ENCODE data around the gene TLR10. TPM values are rescaled to one million over a fixed set of nuclear protein-coding genes. Genes with fewer than 3 reads are reported as not detected.
"Not testable (repeated sequence)": the region's sequence is repeated elsewhere in the genome, so short reads cannot be mapped to it uniquely, and the experiment has no call there.

TLR10 gene
- total RNA-seq, 1 donor from 2014 or later = not detected

DNA sequence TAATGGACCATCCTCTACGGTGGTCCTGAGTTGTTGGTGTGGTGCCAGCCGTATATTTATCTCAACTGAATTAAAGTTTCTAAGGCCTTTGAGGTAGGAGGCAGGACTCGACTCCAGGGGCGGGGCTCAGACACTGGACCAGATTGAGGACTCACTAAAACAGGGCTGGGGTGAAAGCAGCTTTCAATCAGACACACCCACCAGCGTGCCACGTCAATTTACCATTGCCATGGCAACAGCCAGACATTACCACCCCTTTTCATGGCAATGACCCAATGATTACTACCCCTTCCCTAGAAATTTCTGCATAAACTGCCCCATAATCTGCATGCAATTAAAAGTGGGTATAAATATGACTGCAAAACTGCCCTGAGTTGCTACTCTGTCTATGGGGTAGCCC is 28.5 kb upstream of the TLR10 start:
- Mint-ChIP-seq H3K36me3 (ENCODE audit: low read depth) (peaks cover 17% of the 10 kb centered on the region), H3K27ac (no peak overlapping the region), H3K4me3 (no peak overlapping the region), H3K27me3 (ENCODE audit: insufficient read depth) (no peaks in the 10 kb centered on the region), H3K4me1 (ENCODE audit: low read depth) (peaks cover 17% of the 10 kb centered on the region), H3K9me3 (peaks cover 10% of the 10 kb centered on the region)
- intact Hi-C loops (cut with micrococcal nuclease) = no loop called here
- no peak for DNase-seq (ENCODE audit: low spot score)

DNA sequence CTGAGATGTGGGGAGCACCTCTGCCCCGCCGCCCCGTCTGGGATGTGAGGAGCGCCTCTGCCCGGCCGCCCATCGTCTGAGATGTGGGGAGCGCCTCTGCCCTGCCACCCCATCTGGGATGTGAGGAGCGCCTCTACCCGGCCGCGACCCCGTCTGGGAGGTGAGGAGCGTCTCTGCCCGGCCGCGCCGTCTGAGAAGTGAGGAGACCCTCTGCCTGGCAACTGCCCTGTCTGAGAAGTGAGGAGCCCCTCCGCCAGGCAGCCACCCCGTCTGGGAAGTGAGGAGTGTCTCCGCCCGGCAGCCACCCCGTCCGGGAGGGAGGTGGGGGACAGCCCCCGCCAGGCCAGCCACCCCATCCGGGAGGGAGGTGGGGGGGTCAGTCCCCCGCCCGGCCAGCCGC is 24.7 kb upstream of the TLR10 start:
- Mint-ChIP-seq H3K36me3 (ENCODE audit: low read depth) (peaks cover 15% of the 10 kb centered on the region), H3K4me1 (ENCODE audit: low read depth) (peaks cover 34% of the 10 kb centered on the region)
- H3K27me3 Mint-ChIP-seq (ENCODE audit: insufficient read depth); DNase-seq (ENCODE audit: low spot score); H3K9me3 Mint-ChIP-seq; H3K4me3 Mint-ChIP-seq; intact Hi-C loops (cut with micrococcal nuclease); H3K27ac Mint-ChIP-seq: not testable (repeated sequence)

DNA sequence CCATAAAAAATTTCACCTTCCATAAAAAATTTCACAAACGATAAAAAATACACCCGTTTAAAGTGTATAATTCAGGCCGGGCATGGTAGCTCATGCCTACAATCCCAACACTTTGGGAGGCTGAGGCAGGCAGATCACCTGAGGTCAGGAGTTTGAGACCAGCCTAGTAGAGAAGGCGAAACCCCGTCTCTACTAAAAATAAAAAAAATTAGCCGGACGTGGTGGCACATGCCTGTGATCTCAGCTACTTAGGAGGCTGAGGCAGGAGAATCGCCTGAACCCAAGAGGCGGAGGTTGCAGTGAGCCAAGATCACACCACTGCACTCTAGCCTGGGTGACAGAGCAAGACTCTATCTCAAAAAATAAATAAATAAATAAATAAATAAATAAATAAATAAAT is 23.5 kb upstream of the TLR10 start:
- DNase-seq (ENCODE audit: low spot score); intact Hi-C loops (cut with micrococcal nuclease); H3K4me3 Mint-ChIP-seq; H3K27me3 Mint-ChIP-seq (ENCODE audit: insufficient read depth); H3K27ac Mint-ChIP-seq: not testable (repeated sequence)
- Mint-ChIP-seq H3K9me3 (peaks cover 20% of the 10 kb centered on the region), H3K4me1 (ENCODE audit: low read depth) (peaks cover 38% of the 10 kb centered on the region), H3K36me3 (ENCODE audit: low read depth) (peaks cover 25% of the 10 kb centered on the region)

DNA sequence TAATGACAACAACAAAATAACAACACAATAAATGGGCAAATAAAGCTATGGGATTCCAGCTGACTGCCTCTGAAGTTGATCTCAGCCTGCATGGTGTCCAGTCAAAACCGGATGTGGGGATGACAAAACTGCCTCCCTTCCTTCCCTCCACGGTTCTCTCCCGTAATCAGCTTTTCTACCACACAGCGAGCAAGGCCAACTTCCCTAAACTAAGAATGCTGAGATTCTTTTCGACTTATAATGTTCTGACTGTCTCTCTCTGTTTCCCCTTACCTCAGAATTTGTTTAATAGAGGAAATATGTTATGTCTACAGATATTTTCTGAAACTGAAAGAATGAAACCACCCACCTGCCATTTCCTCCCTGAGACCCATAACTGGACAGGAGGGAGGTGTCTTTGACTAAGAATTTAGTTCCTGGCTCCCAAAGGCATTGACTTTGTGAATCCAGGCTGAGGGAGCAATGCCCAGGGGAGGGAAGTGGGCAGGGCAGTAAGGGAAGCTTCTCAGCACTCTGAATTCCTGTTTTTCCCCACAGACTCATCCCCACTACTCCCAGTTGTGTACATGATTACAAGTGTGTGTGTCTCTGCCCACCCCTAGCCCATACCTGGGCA is 22.8 kb upstream of the TLR10 start:
- peaks cover 31% of the 10 kb centered on the region for H3K36me3 Mint-ChIP-seq (ENCODE audit: low read depth)
- intact Hi-C loops (cut with micrococcal nuclease) = loop anchor here (1.0 to 2.0 kb wide), 3 partner anchors 32 to 675 kb away; no protein-coding TSS in a partner anchor
- peaks cover 26% of the 10 kb centered on the region for H3K9me3 Mint-ChIP-seq
- H3K4me3 Mint-ChIP-seq = peak overlapping the region; percentile 81
- DNase-seq (ENCODE audit: low spot score) = no peak
- H3K4me1 Mint-ChIP-seq (ENCODE audit: low read depth) = peaks cover 38% of the 10 kb centered on the region
- no peaks in the 10 kb centered on the region for H3K27me3 Mint-ChIP-seq (ENCODE audit: insufficient read depth)
- peak overlapping the region; percentile 87 for H3K27ac Mint-ChIP-seq

DNA sequence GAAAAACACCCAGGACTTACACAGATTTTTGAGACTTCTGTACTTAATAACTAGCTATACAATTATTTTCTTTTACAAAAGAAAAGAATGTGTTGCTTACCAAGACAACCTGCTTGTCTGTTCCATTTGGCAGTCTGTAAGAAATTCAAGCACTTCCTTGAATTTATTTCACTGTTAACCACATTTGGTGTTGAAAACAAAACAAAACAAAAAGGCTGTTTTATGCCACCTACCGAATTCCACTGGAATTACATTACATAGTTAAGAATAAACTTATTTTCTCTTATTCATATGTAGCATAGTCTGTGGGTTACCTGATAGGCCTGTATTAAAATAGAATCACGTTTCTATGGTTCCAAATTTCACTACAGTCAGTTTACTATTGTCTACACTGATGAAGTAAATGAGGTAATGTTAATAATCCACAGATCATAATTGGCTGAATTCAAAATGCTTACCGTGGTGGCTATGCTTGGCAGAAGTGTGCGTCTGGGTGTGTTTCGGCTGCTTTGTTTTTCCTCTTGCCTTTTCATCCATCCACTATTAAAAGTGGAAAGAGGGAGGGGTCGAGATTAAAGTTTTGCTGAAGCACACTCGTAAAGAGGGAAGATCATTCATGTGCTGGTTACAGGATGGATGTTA is 22.0 kb upstream of the TLR10 start, which contains the start of gene TLR1:
TSS of gene TLR1 (minus strand) at position 138 of the 642 bp plus-strand sequence. CDS start 5,960 bp downstream, outside the sequence.
- Mint-ChIP-seq H3K27me3 (ENCODE audit: insufficient read depth) (no peaks in the 10 kb centered on the region), H3K9me3 (peaks cover 35% of the 10 kb centered on the region), H3K4me1 (ENCODE audit: low read depth) (peaks cover 38% of the 10 kb centered on the region), H3K4me3 (peak within 1 kb of the TSS; percentile 81), H3K27ac (peak within 1 kb of the TSS; percentile 87), H3K36me3 (ENCODE audit: low read depth) (peaks cover 39% of the 10 kb centered on the region)
- intact Hi-C loops (cut with micrococcal nuclease) = loop anchor here (1.0 to 5.0 kb wide), 12 partner anchors 9 to 674 kb away; partner anchors contain the start of gene TLR6
- DNase-seq (ENCODE audit: low spot score) = no peak

DNA sequence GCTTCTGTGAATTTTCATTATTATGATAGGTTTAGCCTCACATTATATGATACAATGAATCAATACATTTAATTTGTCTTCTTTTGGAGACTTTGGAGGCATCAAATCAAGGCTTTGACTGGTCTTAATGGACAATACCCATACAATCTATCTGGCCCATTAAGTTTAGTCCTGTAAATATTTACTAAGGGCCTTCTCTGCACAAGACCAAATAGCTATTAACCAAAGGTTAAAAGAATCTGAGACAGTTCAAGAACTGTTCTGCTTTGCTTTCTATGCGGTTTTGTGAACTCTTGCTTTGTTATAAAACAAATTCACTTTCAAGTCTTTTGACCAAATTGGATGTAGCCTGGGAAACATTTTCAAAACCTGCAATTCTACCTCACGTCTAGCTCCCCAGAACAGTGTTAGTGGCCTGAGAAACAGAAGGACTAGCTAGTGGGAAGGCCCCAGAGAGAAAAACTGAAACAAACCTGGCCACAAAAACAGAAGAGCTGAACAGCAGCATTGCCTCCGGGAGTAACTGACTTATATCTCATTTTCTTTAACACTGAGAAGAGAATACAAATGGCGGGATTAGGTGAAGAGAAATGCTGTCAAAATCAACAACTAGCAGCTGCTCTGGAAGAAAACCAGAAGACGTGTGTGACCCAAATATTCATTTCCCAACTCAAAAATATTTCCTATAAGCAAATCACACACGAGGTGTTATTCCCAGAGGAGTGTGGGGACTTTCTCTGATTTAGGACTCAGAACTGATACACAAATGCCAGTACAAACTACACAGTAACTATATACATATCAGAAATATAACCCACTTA is 21.3 kb upstream of the TLR10 start:
- Mint-ChIP-seq H3K4me1 (ENCODE audit: low read depth) (peaks cover 38% of the 10 kb centered on the region), H3K9me3 (peaks cover 40% of the 10 kb centered on the region), H3K4me3 (peak overlapping the region; percentile 81), H3K27ac (peak overlapping the region; percentile 87), H3K36me3 (ENCODE audit: low read depth) (peaks cover 47% of the 10 kb centered on the region), H3K27me3 (ENCODE audit: insufficient read depth) (no peaks in the 10 kb centered on the region)
- DNase-seq (ENCODE audit: low spot score) = no peak
- intact Hi-C loops (cut with micrococcal nuclease) = loop anchor here (1.0 to 5.0 kb wide), 11 partner anchors 9 to 673 kb away; partner anchors contain the start of gene TLR6

DNA sequence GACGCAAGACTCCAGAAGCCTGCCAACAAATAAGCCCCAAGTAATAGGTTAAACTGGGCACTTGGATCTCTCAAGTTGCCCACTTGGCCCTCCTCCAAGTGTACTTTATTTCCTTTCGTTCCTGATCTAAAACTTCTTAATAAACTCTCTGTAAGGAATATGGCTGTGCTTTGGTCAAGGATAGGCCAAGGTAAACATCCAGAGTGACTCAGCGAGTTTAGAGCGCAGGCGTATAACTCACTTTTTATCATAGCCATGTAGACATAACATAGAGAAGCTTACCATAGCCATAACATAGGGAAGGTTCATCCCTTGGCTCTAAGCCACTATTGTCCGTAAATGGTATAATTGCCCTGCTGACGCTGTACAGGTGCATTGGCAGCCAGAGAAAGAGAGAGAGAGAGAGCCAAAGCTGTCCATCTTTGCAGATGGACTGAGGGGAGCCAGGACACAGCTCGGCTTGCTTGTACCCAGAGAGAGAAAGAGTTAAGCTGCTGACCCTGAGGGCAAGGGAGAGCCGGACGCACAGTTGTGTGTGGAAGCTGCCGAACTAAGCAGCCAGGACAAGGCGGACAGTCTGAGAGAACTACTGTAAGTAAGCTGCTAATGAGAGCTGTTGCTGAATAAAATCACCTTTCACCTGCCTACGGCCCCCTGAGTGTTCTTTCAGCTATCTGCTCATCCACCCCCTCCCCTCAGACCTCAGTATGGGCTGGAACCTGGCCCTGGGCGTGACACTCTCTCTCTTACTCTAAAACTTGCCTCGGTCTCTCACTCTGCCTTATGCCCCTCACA is 20.0 kb upstream of the TLR10 start:
- peak overlapping the region; percentile 37 for H3K4me3 Mint-ChIP-seq
- H3K36me3 Mint-ChIP-seq (ENCODE audit: low read depth) = peaks cover 60% of the 10 kb centered on the region
- no peak for DNase-seq (ENCODE audit: low spot score)
- H3K27me3 Mint-ChIP-seq (ENCODE audit: insufficient read depth) = no peaks in the 10 kb centered on the region
- intact Hi-C loops (cut with micrococcal nuclease) = loop anchor here (5.0 kb wide), 1 partner anchor 180 kb away; no protein-coding TSS in a partner anchor
- H3K4me1 Mint-ChIP-seq (ENCODE audit: low read depth) = peaks cover 38% of the 10 kb centered on the region
- H3K27ac Mint-ChIP-seq = no peak overlapping the region
- H3K9me3 Mint-ChIP-seq = peaks cover 49% of the 10 kb centered on the region

DNA sequence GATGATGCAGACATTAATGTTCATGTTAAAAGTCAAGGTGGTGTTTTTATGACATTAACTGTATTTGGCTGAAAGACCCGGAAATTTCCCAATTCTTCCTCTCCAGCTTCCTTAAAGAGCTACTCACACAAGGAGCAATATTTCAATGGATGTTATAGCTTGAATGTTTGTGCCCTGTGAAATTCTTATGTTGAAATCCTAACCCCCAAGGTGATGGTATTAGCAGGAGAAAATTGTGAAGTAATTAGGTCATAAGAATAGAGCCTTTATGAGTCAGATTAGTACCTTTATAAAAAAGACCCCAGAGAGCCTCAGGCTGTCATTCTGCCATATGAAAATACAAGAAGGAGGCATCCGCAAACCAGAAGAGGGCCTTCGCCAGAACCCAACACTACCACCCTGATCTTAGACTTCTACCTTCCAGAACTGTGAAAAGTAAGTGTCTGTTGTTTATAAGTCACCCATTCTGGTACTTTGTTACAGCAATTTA is 18.2 kb upstream of the TLR10 start:
- Mint-ChIP-seq H3K9me3 (peaks cover 62% of the 10 kb centered on the region), H3K27ac (no peak overlapping the region), H3K4me3 (no peak overlapping the region), H3K36me3 (ENCODE audit: low read depth) (peaks cover 72% of the 10 kb centered on the region), H3K4me1 (ENCODE audit: low read depth) (peaks cover 36% of the 10 kb centered on the region), H3K27me3 (ENCODE audit: insufficient read depth) (no peaks in the 10 kb centered on the region)
- no peak for DNase-seq (ENCODE audit: low spot score)
- intact Hi-C loops (cut with micrococcal nuclease) = loop anchor here (5.0 kb wide), 1 partner anchor 181 kb away; no protein-coding TSS in a partner anchor

DNA sequence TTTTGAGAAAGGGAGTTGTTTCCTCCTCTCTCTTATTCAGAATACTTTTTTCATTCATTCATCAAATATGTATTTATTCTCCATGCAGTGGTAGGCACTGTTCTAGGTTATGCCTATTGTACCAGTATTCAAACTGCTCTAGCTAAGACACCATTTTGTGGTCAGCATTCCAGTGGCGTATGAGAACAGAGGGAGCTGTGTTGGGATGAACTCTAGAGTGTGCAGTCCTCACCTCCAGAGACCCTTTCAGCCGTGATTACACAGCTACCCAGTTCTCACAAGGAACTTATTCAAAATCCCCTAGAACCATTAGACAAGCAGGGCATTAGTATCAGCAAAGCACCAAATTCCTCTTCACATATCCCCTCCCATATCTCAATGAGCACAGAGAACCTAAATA is 17.6 kb upstream of the TLR10 start:
- Mint-ChIP-seq H3K9me3 (peaks cover 68% of the 10 kb centered on the region), H3K27me3 (ENCODE audit: insufficient read depth) (no peaks in the 10 kb centered on the region), H3K36me3 (ENCODE audit: low read depth) (peaks cover 73% of the 10 kb centered on the region), H3K4me3 (no peak overlapping the region), H3K27ac (no peak overlapping the region), H3K4me1 (ENCODE audit: low read depth) (peaks cover 30% of the 10 kb centered on the region)
- intact Hi-C loops (cut with micrococcal nuclease) = loop anchor here (5.0 kb wide), 1 partner anchor 182 kb away; no protein-coding TSS in a partner anchor
- no peak for DNase-seq (ENCODE audit: low spot score)

DNA sequence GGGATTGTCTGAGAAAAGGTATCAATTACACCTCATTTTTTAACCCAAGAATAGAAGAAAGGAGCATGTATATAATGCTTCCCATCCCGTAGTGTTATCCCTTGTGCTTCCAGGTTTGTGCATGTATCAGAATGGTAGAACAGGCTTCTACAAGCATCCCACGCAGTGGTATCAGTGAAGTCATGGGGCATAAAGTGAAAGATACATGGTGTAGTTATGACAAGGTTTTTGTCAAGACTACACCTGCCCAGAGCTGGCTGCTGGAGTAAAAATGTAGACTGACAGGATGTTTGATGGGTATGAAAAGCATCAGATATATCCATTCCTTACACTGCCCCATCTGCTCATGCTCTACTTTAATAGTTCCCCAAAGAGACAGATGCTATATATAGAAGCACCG is 12.3 kb upstream of the TLR10 start:
- Mint-ChIP-seq H3K27ac (no peak overlapping the region), H3K27me3 (ENCODE audit: insufficient read depth) (no peaks in the 10 kb centered on the region)
- no peak for DNase-seq (ENCODE audit: low spot score)

DNA sequence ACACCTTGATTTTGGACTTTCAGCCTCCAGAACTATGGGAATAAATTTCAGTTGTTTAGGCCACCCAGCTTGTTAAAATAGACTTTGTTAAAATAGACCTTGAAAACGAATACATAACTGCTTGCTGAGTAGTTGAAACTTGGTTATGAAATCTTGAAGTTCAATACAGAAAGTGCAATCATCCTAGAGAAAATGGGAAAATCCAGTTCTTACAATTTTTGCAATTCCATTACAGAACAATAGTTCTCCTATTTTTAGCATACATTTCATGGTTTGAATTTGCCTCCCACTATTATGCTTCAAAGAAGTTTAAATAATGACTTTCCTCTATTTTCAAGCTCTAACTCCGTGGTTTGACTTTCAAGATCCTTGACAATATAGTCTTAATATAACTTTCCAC is 11.3 kb upstream of the TLR10 start:
- DNase-seq (ENCODE audit: low spot score) = no peak
- Mint-ChIP-seq H3K27ac (no peak overlapping the region), H3K9me3 (peaks cover 79% of the 10 kb centered on the region), H3K36me3 (ENCODE audit: low read depth) (peaks cover 68% of the 10 kb centered on the region), H3K4me1 (ENCODE audit: low read depth) (peaks cover 20% of the 10 kb centered on the region), H3K27me3 (ENCODE audit: insufficient read depth) (no peaks in the 10 kb centered on the region), H3K4me3 (no peak overlapping the region)
- intact Hi-C loops (cut with micrococcal nuclease) = no loop called here

More for the DNA sequence above, 12.3 kb upstream of the TLR10 start:
- H3K4me1 Mint-ChIP-seq (ENCODE audit: low read depth) = peaks cover 20% of the 10 kb centered on the region
- peaks cover 84% of the 10 kb centered on the region for H3K9me3 Mint-ChIP-seq
- intact Hi-C loops (cut with micrococcal nuclease) = no loop called here
- peaks cover 76% of the 10 kb centered on the region for H3K36me3 Mint-ChIP-seq (ENCODE audit: low read depth)
- no peak overlapping the region for H3K4me3 Mint-ChIP-seq

DNA sequence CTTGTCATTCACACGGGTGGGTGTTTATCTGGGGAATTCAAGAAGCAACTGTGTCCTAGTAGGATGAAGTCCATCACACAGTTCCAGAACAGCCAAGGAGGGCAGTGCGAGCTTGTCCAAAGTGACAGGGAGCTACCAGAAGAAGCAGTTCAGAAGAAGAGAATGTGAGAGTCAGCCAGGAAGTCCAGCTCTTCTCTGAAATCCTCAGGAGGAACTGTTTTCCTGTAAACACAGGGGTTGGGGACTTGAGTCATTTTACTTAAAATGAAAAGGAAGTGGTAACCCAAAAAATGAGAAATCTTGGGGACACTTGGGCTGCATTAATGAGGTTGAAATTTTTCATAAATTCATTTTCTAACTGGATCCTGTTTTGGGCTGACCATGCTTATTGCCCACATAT is 8.2 kb upstream of the TLR10 start:
- Mint-ChIP-seq H3K36me3 (ENCODE audit: low read depth) (peaks cover 44% of the 10 kb centered on the region), H3K27ac (peak overlapping the region; percentile 82), H3K9me3 (peaks cover 62% of the 10 kb centered on the region), H3K4me1 (ENCODE audit: low read depth) (peaks cover 24% of the 10 kb centered on the region), H3K4me3 (peak overlapping the region; percentile 11), H3K27me3 (ENCODE audit: insufficient read depth) (no peaks in the 10 kb centered on the region)
- DNase-seq (ENCODE audit: low spot score) = no peak
- intact Hi-C loops (cut with micrococcal nuclease) = loop anchor here (1.0 kb wide), 1 partner anchor 13 kb away; the partner anchor contains the start of gene TLR1

Measured in activated T-helper 1 cell treated with anti-CD3 and anti-CD28 coated beads, Interleukin-12 subunit alpha, Interleukin-12 subunit beta, Interleukin-2, Interleukin-4 antibody, amounts not matched to agents 30 ng/mL and 10 ng/mL and 1 ng/mL, durations not matched to agents 14 hours and 24 hours and 36 hours (primary cell).